ENCODE results near the gene DNAJC5. TPM values are rescaled to one million over a fixed set of nuclear protein-coding genes. Genes with fewer than 3 reads are reported as not detected.

Gene DNAJC5
- total RNA-seq, 2 donors from 2014 or later: 58.9 to 63.9 TPM

GRCh38 chr20:63961664-63962425, 66.9 kb downstream of the DNAJC5 start:
- Histone ChIP-seq H3K27me3 (no peaks in the 10 kb centered on the region), H3K27ac (no peak overlapping the region), H3K9me3 (no peaks in the 10 kb centered on the region), H3K4me3 (no peak overlapping the region), H3K4me1 (no peaks in the 10 kb centered on the region), H3K9ac (ENCODE audit: low read depth in 2 of 2, low read length in 2 of 2) (no peak overlapping the region), H3K36me3 (no peaks in the 10 kb centered on the region)
- intact Hi-C loops (cut with DNase I): no loop called here
- no peak for TF ChIP-seq CTCF (IDR thresholded peaks at IDR 0.05)
- DNase-seq: no peak

GRCh38 chr20:63962426-63963347, 67.8 kb downstream of the DNAJC5 start:
- no peak overlapping the region for H3K9ac ChIP-seq (ENCODE audit: low read depth in 2 of 2, low read length in 2 of 2)
- no peak for DNase-seq
- H3K4me1 ChIP-seq: no peaks in the 10 kb centered on the region
- no peak for TF ChIP-seq CTCF (IDR thresholded peaks at IDR 0.05)
- intact Hi-C loops (cut with DNase I): no loop called here
- H3K27me3 ChIP-seq: no peaks in the 10 kb centered on the region
- no peaks in the 10 kb centered on the region for H3K36me3 ChIP-seq
- H3K9me3 ChIP-seq: no peaks in the 10 kb centered on the region
- H3K4me3 ChIP-seq: no peak overlapping the region
- H3K27ac ChIP-seq: no peak overlapping the region

GRCh38 chr20:63963348-63963741, 68.4 kb downstream of the DNAJC5 start:
- Histone ChIP-seq H3K36me3 (no peaks in the 10 kb centered on the region), H3K9ac (ENCODE audit: low read depth in 2 of 2, low read length in 2 of 2) (no peak overlapping the region), H3K4me1 (no peaks in the 10 kb centered on the region), H3K9me3 (no peaks in the 10 kb centered on the region), H3K27me3 (no peaks in the 10 kb centered on the region), H3K4me3 (no peak overlapping the region), H3K27ac (no peak overlapping the region)
- intact Hi-C loops (cut with DNase I): no loop called here
- DNase-seq: no peak
- TF ChIP-seq CTCF (IDR thresholded peaks at IDR 0.05): no peak

- no peak for DNase-seq
- intact Hi-C loops (cut with DNase I): no loop called here
- H3K4me3 ChIP-seq: no peak overlapping the region
- H3K9me3 ChIP-seq: no peaks in the 10 kb centered on the region
- H3K27ac ChIP-seq: no peak overlapping the region
- H3K36me3 ChIP-seq: no peaks in the 10 kb centered on the region
- H3K27me3 ChIP-seq: no peaks in the 10 kb centered on the region
- no peak for TF ChIP-seq CTCF (IDR thresholded peaks at IDR 0.05)
- H3K9ac ChIP-seq (ENCODE audit: low read depth in 2 of 2, low read length in 2 of 2): no peak overlapping the region
- H3K4me1 ChIP-seq: no peaks in the 10 kb centered on the region
These were observed 68.9 kb downstream of the DNAJC5 start for GRCh38 chr20:63963784-63964301.

GRCh38 chr20:63964412-63964811, 69.5 kb downstream of the DNAJC5 start:
- no peaks in the 10 kb centered on the region for H3K9me3 ChIP-seq
- no peak for TF ChIP-seq CTCF (IDR thresholded peaks at IDR 0.05)
- H3K4me1 ChIP-seq: no peaks in the 10 kb centered on the region
- no peaks in the 10 kb centered on the region for H3K36me3 ChIP-seq
- H3K9ac ChIP-seq (ENCODE audit: low read depth in 2 of 2, low read length in 2 of 2): no peak overlapping the region
- no peak overlapping the region for H3K4me3 ChIP-seq
- no peak overlapping the region for H3K27ac ChIP-seq
- intact Hi-C loops (cut with DNase I): no loop called here
- no peaks in the 10 kb centered on the region for H3K27me3 ChIP-seq
- no peak for DNase-seq

Data from colonic mucosa (tissue), 4 donors.